HG03439 (cell line): ENCODE data around the gene CLRN1.
A peak's percentile ranks its signal among the peaks of the same experiment; 100 is the strongest.

Experiments
- ATAC-seq: cut with Tn5 transposase; IDR thresholded peaks from one replicate; pipeline ENCODE4 v1.9.1; 2021; ENCODE audit warnings: mild to moderate bottlenecking, moderate library complexity; ENCODE audit not compliant: unreplicated experiment

The CLRN1 gene

GRCh38 chr3:150925751-150926201 is 46.8 kb downstream of the CLRN1 start:
- peak; percentile 87 for ATAC-seq

GRCh38 chr3:150922611-150923010 is 49.9 kb downstream of the CLRN1 start:
- ATAC-seq, result no peak

GRCh38 chr3:150921209-150921608 is 51.3 kb downstream of the CLRN1 start:
- no peak for ATAC-seq

- no peak for ATAC-seq
These were observed 52.3 kb downstream of the CLRN1 start for GRCh38 chr3:150920236-150920635.

GRCh38 chr3:150917951-150918350 is 54.6 kb downstream of the CLRN1 start:
- no peak for ATAC-seq

GRCh38 chr3:150913133-150913922 is 59.2 kb downstream of the CLRN1 start:
- ATAC-seq, result no peak

- ATAC-seq, result peak; percentile 66
These were observed 60.0 kb downstream of the CLRN1 start for GRCh38 chr3:150912501-150912900.

- ATAC-seq, result no peak
These were observed 60.8 kb downstream of the CLRN1 start for GRCh38 chr3:150911771-150912170.

- ATAC-seq, result no peak
These were observed 66.1 kb downstream of the CLRN1 start for GRCh38 chr3:150906461-150906860.

GRCh38 chr3:150905746-150906145 is 66.8 kb downstream of the CLRN1 start:
- ATAC-seq, result no peak

GRCh38 chr3:150905339-150905738 is 67.2 kb downstream of the CLRN1 start, which contains the start of gene MINDY4B:
MINDY4B (minus strand) TSS chr3:150905439; CDS start chr3:150905439, 0 bp downstream.
- no peak for ATAC-seq

- ATAC-seq, result no peak
These were observed 69.5 kb downstream of the CLRN1 start for GRCh38 chr3:150902988-150903387.

GRCh38 chr3:150901793-150902192 is 70.7 kb downstream of the CLRN1 start:
- ATAC-seq, result no peak

- no peak for ATAC-seq
These were observed 73.4 kb downstream of the CLRN1 start for GRCh38 chr3:150899141-150899540.

GRCh38 chr3:150898046-150898754 is 74.3 kb downstream of the CLRN1 start:
- ATAC-seq, result no peak

- ATAC-seq, result no peak
These were observed 74.9 kb downstream of the CLRN1 start for GRCh38 chr3:150897592-150897991.

- ATAC-seq, result no peak
These were observed 81.7 kb downstream of the CLRN1 start for GRCh38 chr3:150890831-150891230.

- no peak for ATAC-seq
These were observed 82.2 kb downstream of the CLRN1 start for GRCh38 chr3:150890295-150890694.

- no peak for ATAC-seq
These were observed 83.4 kb downstream of the CLRN1 start for GRCh38 chr3:150889106-150889505.

- no peak for ATAC-seq
These were observed 85.5 kb downstream of the CLRN1 start for GRCh38 chr3:150887031-150887430.

GRCh38 chr3:150885535-150885934 is 87.0 kb downstream of the CLRN1 start:
- no peak for ATAC-seq

- no peak for ATAC-seq
These were observed 93.4 kb downstream of the CLRN1 start for GRCh38 chr3:150878996-150879575.
